DMS79 (cell line): ENCODE results near the gene MITF.

Experiments
- DNase-seq: peaks from one replicate; lab custom pipeline; 2025; lab: John Stamatoyannopoulos, UW

Gene MITF

GRCh38 chr3:69725994-69726571 is 13.2 kb upstream of the MITF start:
- no peak for DNase-seq

DNA sequence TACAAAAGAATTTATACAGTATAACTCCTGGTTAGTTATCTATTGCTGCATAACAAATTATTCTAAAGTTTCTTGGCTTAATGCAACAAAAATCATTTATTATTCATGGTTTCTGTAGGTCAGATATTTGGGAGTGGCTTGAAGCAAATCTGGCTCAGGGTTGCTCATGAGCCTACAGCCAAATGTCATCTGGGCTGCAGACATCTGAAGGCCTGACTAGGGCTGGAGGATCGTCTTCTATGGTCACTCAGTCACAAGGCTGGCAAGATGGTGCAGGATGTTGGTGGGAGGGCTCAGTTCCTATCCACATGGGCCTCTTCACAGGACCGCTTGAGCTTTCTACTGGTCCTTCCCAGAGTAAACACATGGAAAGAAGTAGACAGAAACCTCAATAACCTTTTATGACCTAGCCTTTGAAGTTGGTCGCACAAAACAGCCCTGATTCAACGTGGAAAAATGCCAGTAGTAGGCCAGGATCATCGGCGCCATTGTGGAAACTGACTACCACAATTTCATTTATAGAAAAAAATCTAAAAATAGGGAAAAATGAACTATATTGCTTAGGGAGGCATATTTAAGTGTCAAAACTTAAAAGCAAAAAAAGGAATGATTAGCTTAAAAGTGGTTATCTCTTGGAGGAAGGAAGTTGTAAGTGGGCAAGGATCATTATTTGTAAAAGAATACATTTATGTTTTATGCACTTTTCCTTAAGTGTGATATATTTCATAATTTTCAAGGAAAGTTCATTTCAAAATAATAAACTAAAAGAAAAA is 9.9 kb upstream of the MITF start:
- DNase-seq = no peak

- no peak for DNase-seq
Measured at GRCh38 chr3:69731080-69731479, 8.2 kb upstream of the MITF start.

DNA sequence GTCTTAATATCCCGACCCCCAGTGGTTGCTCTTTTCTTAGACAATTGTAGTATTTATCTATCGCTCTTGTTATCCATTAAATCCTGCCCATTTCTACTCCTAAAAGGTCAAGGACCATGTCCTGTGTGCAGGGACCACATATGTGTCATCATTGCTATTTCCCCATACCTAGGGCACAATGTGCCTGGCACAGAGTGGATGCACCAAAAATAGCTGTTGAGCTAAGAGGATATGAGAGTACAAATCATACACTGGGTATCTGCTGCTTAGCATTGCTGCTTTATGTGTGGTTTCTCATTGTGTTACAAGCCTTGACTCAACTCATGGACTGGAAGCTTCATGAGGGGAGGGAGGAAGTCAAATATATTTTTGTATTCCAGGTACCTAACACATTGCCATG is 3.4 kb upstream of the MITF start:
- no peak for DNase-seq

DNA sequence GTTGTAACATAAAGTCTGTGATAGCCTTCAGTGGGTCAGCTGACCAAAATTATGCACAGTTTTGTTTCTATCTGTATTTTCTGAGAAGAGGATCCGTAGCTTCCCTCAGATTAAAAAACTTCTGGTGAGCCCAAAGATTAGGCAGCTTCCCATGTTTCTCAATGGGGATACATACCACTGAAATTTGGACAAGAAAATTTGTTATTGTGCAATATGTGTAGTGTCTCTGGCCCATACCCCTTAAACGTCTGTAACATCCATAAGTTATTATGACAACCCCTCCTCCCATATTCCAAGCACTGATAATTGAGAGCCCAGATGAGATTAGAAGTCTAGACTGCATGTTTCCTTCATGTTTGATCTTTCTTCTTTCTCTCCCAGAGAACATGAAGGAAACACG is 1.9 kb upstream of the MITF start:
- no peak for DNase-seq

GRCh38 chr3:69738315-69738714 is 949 bp upstream of the MITF start:
- DNase-seq = no peak

DNA sequence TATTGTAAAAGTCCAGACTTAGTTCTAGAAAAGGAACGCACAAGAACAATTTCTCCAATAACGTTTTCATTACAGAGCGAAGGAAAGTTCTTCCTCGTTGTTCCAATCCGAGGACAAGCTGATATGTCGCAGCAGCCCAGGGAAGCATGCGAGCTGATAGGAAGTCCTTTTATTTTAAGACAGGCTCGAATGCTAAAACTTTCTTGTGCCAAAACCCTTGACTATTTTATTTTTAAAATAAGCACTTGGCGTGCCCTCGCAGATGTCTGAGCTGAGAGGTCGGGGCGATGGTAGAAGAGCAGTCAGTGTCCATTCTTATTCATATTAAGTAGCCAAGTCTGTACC is 433 bp upstream of the MITF start:
- DNase-seq = no peak

DNA sequence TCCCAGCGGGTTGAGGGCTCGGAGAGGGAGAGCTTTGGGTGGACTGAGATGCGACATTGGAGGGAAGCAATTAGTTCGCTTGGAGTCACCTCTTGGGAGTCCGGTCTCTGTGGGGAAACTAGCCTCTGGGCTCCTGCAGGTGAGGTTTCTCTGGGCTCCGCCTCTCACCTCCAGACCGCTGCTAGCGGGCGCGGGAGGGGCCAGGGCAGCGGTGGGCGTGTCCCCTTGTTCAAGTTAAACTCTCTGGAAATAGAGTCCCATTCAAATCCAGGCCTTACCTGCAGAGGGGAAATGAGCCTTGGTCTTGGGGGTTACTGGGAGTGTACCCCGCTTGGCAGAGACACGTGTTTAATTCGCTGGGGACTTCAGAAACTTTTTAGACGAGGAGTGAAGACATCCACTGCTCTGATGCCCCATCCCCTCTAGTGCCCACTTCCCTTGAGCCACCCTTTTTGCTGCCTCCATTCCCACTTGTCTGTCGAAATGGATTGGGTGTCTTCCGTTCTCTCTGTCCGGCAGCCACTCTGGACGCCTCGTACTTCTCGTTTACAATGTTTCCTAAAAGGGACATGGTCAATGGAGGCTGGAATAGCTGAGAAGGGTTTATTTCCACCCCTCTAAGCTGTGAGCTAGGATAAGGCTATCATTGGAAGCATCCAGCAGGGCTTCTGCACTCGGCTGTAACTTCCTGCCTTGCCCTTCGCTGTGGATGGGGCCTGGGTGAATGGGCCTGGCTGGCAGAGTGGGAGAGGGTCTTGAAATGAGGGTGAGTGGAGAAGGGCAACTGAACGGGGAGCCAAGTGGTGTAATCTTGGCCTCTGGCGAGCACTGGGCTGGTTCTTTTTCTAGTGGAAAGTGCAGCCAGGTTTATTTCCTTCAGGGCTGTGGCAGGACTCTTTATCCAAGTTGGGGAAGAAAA is 1.1 kb downstream of the MITF start:
- no peak for DNase-seq

- DNase-seq = no peak
Measured at GRCh38 chr3:69741032-69741767, 1.9 kb downstream of the MITF start.

DNA sequence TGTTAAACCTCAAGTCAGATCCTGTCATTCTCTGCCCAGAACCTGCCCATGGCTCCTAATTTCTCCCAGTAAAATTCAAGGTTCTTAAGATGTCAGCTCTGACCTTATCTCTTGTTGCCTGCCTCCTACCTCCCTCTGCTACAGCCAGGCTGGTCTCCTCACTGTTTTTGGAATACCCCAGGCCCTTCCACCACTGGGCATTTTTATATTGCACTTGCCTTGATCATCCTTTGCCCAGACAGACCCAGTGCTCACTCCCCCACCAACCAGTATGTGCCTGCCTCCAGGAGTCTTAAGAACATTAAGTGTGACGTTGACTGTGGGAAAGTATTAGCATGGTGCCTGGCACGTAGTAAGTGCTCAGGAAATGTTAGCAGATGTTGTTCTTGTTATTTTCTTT is 3.1 kb downstream of the MITF start:
- DNase-seq = no peak

GRCh38 chr3:69743975-69744906 is 5.0 kb downstream of the MITF start:
- no peak for DNase-seq

GRCh38 chr3:69745505-69745904 is 6.2 kb downstream of the MITF start:
- no peak for DNase-seq

GRCh38 chr3:69746119-69746518 is 6.9 kb downstream of the MITF start:
- DNase-seq = no peak

DNA sequence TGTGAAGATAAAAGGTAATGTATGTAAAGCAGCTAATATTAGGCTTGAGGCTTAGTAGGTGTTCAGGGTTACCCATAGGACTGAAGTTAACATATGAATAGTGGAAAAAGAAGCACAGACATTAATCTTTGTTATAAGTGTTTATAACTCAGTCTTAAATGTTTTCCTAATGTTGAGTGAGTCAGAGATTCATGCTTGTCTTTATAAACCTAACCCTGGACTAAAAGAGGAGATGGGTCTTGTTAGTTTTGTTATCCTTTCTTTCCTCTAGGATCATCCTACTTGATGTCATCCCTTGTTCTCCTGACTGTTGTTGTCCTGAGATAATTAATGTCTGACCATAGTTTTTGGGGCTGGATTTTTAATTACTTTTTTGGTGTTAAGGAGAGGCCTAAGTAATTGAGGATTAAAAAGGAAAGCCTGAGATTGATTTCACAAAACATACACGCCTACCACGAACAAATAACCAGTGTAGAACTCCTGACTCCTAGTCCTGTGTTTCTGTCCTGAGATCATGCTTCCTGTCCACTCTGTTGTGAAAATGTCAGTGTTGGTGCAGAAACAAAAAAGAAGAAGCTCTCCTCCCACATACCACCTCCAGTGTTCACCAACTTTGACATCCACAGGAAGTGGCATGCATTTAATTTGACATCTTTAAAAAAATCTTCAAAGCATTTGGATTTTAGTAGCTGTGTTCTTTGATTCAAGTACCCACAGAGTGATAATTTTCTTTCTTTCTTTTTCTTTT is 8.4 kb downstream of the MITF start:
- DNase-seq = no peak

DNA sequence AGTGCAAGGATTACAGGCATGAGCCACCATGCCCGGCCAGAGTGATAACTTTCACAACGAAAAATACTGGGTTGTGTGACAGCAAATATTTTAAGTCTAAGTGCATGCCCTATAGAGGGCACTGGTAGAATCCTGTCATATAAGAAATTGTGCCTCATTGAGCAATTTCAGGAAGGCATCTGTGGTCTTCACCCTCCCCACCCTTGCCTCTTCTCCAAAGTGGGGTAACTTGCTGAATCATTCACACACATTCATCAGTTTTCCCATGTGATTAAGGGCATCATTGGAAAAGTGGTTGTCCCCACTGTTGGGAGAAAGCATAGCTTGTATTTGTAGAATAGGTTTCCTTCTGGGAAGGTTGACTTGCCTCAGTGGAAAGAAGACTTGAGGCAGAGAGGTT is 9.2 kb downstream of the MITF start:
- DNase-seq = no peak

DNA sequence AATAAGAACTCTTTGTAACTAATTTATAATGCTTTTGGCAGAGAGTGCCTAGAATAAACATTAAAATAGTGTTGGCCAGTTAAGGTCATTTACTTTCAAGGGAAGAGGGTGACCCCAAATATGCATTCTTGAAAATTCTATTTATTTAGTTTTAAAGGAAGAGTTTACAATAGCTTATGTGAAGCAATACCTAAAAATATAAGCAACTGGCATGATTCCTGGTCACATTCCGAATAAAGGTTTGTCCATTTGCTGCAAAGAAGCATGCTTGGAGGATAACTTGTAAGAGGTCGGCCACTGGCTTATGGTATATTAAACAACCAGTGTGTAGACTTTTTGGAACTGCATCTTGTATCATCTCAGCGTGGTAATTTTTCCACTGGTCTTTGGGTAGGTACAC is 10.2 kb downstream of the MITF start:
- DNase-seq = no peak

DNA sequence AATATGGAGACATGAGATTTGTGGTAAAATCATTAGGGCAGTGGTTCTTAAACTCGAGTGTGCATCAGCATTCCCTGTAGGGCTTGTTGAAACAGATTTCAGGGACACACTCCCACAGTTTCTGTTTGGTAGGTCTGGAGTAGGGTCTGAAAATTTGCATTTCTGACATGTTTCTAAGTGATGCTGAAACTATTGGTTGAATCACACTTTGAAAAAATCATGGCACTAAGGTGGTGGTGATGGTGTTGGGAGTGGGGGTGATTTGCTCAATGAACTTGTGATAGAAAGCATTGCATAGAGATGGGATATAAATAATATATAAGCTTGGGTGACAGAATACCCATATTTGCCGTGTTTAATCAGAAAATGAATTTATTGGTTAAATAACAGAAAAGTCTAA is 11.3 kb downstream of the MITF start:
- no peak for DNase-seq

DNA sequence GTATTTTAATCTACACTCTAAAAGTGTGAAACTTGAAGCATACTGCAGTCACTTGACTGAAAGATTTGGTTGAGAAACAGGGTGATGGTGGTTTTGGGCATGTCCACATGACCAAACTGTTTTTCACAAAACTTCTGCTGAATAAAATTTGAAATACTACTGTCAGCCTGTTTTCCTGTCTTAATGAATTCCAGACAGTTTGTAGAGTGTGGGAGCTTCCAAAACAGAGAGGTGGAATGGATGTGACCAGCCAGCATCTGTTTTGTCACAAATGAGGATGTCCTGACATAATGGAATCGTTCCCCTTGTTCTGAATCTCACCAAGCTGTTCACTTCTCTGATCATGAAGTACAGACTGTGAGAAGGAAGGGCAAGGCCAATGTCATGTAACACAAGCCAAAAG is 11.8 kb downstream of the MITF start:
- DNase-seq = no peak

DNA sequence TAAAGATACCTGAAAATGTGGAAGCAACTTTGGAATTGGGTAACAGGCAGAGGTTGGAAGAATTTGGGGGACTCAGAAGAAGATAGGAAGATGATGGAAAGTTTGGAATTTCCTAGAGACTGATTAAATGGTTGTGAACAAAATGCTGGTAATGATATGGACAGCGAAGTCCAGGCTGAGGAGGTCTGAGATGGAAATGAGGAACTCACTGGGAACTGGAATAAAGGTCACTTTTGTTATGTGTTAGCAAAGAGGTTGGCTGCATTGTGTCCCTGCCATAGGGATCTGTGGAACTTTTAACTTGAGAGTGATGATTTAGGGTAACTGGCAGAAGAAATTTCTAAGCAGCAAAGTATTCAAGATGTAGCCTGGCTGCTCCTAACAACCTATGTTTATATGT is 13.0 kb downstream of the MITF start:
- no peak for DNase-seq

- no peak for DNase-seq
Measured at GRCh38 chr3:69753179-69753775, 14.0 kb downstream of the MITF start.
